PFSK-1 (cell line): ENCODE results near the gene TMEM253.

Source experiments
- FOXP2 ChIP-seq: optimal IDR thresholded peaks from 2 replicates; pipeline ENCODE3; 2011; ENCODE audit warnings: borderline replicate concordance, control low read depth, inconsistent platforms; ENCODE audit not compliant: insufficient read depth; ENCODE audit errors: extremely low read length, extremely low read depth
- POLR2AphosphoS5 ChIP-seq: IDR thresholded peaks from 2 replicates; pipeline ENCODE4 v1.6.1; 2012; ENCODE audit warnings: low read depth, mild to moderate bottlenecking, control low read depth, low read length, moderate library complexity
- REST ChIP-seq, 2 experiments: IDR thresholded peaks; 2 replicates each; pipeline versions ENCODE4 v1.6.1 to v1.8.0; 2011 to 2012; ENCODE audit warnings: low read depth in 2 of 2, low read length in 2 of 2, control low read depth in 1 of 2, inconsistent platforms in 1 of 2, mild to moderate bottlenecking in 1 of 2, moderate library complexity in 1 of 2; ENCODE audit not compliant: insufficient read depth in 1 of 2
- SIN3A ChIP-seq: IDR thresholded peaks from 2 replicates; pipeline ENCODE4 v1.6.1; 2012; ENCODE audit warnings: mild to moderate bottlenecking, low read length, moderate library complexity, borderline replicate concordance; ENCODE audit not compliant: insufficient read depth
- TAF1 ChIP-seq: IDR thresholded peaks from 2 replicates; pipeline ENCODE4 v1.6.1; 2012; ENCODE audit warnings: low read length, control low read depth, borderline replicate concordance; ENCODE audit not compliant: insufficient read depth

The TMEM253 gene

DNA sequence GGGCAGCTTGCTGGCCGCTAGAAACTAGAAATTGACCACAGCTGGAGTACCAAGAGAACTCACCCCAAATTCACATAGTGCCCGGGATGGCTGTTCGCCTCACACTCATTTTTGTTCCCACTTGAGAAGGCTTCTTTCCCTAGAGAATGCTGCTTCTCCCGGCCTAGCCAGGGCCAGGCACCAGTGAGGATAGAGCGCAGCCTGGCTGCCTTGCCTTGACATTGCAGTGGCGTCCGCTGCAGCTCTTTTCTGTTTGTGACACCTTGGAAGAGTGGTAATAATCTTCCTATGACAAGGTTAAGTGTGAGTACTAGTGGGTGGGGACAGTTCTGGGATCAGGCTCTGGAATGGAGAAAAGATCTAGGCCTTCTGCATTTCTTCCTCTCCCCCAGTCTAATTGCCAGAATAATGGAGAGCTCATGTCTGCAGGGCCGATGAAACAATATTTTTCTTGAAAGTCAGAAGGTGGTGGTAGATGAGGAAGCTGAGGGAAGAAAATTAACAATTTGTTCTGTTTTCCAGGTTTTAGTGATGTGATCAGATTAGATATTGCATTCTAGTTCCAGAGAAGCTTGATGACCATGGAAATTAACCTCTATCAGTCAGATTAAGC lies 3.7 kb downstream of the TMEM253 start:
- TF ChIP-seq SIN3A (no peak), TAF1 (no peak), REST (IDR thresholded peaks at IDR 0.05; ENCODE audit: insufficient read depth in 1 of 2, low read depth in 2 of 2, low read length in 2 of 2) (no peak), POLR2AphosphoS5 (no peak), FOXP2 (no peak)

- no peak for TF ChIP-seq FOXP2
- no peak for TF ChIP-seq REST (IDR thresholded peaks at IDR 0.05; ENCODE audit: insufficient read depth in 1 of 2, low read depth in 2 of 2, low read length in 2 of 2)
- no peak for TF ChIP-seq POLR2AphosphoS5
- no peak for TF ChIP-seq TAF1
- no peak for TF ChIP-seq SIN3A
These were observed 4.2 kb downstream of the TMEM253 start for GRCh38 chr14:21105095-21105494.

GRCh38 chr14:21106176-21106497 lies 5.3 kb downstream of the TMEM253 start:
- TF ChIP-seq TAF1, result no peak

GRCh38 chr14:21106498-21107282 lies 5.8 kb downstream of the TMEM253 start:
- TF ChIP-seq POLR2AphosphoS5, result no peak
- TF ChIP-seq SIN3A, result no peak
- TF ChIP-seq TAF1, result no peak
- TF ChIP-seq REST (IDR thresholded peaks at IDR 0.05; ENCODE audit: insufficient read depth in 1 of 2, low read depth in 2 of 2, low read length in 2 of 2), result no peak
- no peak for TF ChIP-seq FOXP2

DNA sequence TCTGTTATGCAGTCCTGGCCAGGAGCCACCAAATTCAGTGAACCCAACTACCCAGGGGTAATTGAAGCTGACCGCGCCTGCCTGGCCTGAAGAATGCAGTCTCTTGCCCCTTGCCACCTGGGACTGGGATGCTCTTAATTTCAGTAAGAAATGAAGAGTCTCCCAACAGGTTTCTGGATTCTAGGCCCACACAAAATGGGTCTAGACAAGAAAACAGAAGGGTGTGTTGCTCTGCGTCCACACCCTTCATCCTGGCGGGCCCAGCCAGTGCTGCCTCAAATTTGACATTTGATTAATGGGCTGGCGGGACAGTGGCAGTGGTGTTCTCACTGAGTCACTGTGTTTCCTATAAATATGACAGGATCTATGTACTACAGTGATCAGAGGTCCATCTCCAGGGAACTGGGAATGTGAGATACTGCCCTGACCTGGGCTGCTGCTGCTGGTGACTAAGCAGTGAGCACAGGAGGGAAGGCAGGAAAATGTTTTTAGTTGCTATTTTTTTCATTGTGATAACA lies 6.5 kb downstream of the TMEM253 start:
- TF ChIP-seq SIN3A (no peak), FOXP2 (no peak), TAF1 (no peak), REST (IDR thresholded peaks at IDR 0.05; ENCODE audit: insufficient read depth in 1 of 2, low read depth in 2 of 2, low read length in 2 of 2) (no peak)
